ENCODE results near the gene STX1A.

GRCh38 chr7:73699370-73700068 lies 19.9 kb downstream of the STX1A start:
- TF ChIP-seq ZNF639 (tag by site-specific recombination; IDR thresholded peaks at IDR 0.05) = no peak
- TF ChIP-seq CTCF (tag by site-specific recombination; IDR thresholded peaks at IDR 0.05) = no peak
- TF ChIP-seq ZSCAN4 (tag by site-specific recombination; IDR thresholded peaks at IDR 0.05) = no peak
- no peak for TF ChIP-seq ZEB2 (tag by site-specific recombination; IDR thresholded peaks at IDR 0.05)
- no peak for TF ChIP-seq REST (tag by site-specific recombination; IDR thresholded peaks at IDR 0.05)

Measured in HEK293 (cell line).